Heart left ventricle (tissue), 13 donors: Measurements from ENCODE around the gene ABTB2.

Experiments used
- CTCF ChIP-seq, 12 donors: fragments of 200-600 bp; sonication (generic) in 4 of 12; IDR thresholded peaks; one replicate each; pipeline versions ENCODE4 v1.5.0 to v1.8.0; 2018 to 2022; ENCODE audit warnings: antibody characterized with exemption in 12 of 12, mild to moderate bottlenecking in 5 of 12
- POLR2A ChIP-seq, 2 donors: fragments of 450-650 bp; IDR thresholded peaks; one replicate each; pipeline ENCODE4 v1.6.1; 2017; ENCODE audit warnings: antibody characterized with exemption in 2 of 2, mild to moderate bottlenecking in 2 of 2, moderate library complexity in 2 of 2
- donor health status: ischemic (EF 13 %, LVEDD 7.1; RV severe dilation, severe dysfunction).
- donor health status: DM: no; HTN: yes; CAD: no.
- donor health status: DM: no; HTN: no; CAD: no.
- donor health status: ischemic (EF 25% LVEDD 6.9; RV normal size, moderate dysfunction).
- donor health status: ischemic (EF 25% LVEDD 5.7; RV mildly dilated, moderate dysfunction).
- donor health status: ischemic (EF 35%, LVEDD 5.7; RV mildly dilated, moderate dysfunction).
- donor health status: nonischemic (EF 11% LVEDD 7.7; RV severe dilation, severe dysfunction).
- donor health status: DM: yes; HTN: yes; CAD: no.
- donor health status: PGD.
- donor health status: ischemic (EF 29% LVEDD 5.4; RV normal size, mild dysfunction).
- donor health status: nonischemic (EF 23%, LVEDD 6.1; RV moderate dilation, normal function).

GRCh38 chr11:34351051-34351450, 6.8 kb downstream of the ABTB2 start:
- TF ChIP-seq CTCF (IDR thresholded peaks at IDR 0.05): no peak
- TF ChIP-seq POLR2A (IDR thresholded peaks at IDR 0.05): no peak
